Heart left ventricle (tissue), 13 donors: ENCODE measurements around the gene BAZ2A.

Experiments used
- POLR2A ChIP-seq, 2 donors: fragments of 450-650 bp; IDR thresholded peaks; one replicate each; pipeline ENCODE4 v1.6.1; 2017; ENCODE audit warnings: antibody characterized with exemption in 2 of 2, mild to moderate bottlenecking in 2 of 2, moderate library complexity in 2 of 2
- TF ChIP-seq, protein P1 (sequence below), 12 donors: fragments of 200-600 bp; sonication (generic) in 4 of 12; IDR thresholded peaks; one replicate each; pipeline versions ENCODE4 v1.5.0 to v1.8.0; 2018 to 2022; ENCODE audit warnings: antibody characterized with exemption in 12 of 12, mild to moderate bottlenecking in 5 of 12
- donor health status: ischemic (EF 13 %, LVEDD 7.1; RV severe dilation, severe dysfunction).
- donor health status: DM: no; HTN: yes; CAD: no.
- donor health status: DM: no; HTN: no; CAD: no.
- donor health status: ischemic (EF 25% LVEDD 6.9; RV normal size, moderate dysfunction).
- donor health status: ischemic (EF 25% LVEDD 5.7; RV mildly dilated, moderate dysfunction).
- donor health status: ischemic (EF 35%, LVEDD 5.7; RV mildly dilated, moderate dysfunction).
- donor health status: nonischemic (EF 11% LVEDD 7.7; RV severe dilation, severe dysfunction).
- donor health status: DM: yes; HTN: yes; CAD: no.
- donor health status: PGD.
- donor health status: ischemic (EF 29% LVEDD 5.4; RV normal size, mild dysfunction).
- donor health status: nonischemic (EF 23%, LVEDD 6.1; RV moderate dilation, normal function).

- TF ChIP-seq, protein P1, sequence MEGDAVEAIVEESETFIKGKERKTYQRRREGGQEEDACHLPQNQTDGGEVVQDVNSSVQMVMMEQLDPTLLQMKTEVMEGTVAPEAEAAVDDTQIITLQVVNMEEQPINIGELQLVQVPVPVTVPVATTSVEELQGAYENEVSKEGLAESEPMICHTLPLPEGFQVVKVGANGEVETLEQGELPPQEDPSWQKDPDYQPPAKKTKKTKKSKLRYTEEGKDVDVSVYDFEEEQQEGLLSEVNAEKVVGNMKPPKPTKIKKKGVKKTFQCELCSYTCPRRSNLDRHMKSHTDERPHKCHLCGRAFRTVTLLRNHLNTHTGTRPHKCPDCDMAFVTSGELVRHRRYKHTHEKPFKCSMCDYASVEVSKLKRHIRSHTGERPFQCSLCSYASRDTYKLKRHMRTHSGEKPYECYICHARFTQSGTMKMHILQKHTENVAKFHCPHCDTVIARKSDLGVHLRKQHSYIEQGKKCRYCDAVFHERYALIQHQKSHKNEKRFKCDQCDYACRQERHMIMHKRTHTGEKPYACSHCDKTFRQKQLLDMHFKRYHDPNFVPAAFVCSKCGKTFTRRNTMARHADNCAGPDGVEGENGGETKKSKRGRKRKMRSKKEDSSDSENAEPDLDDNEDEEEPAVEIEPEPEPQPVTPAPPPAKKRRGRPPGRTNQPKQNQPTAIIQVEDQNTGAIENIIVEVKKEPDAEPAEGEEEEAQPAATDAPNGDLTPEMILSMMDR (IDR thresholded peaks at IDR 0.05): no peak
- no peak for TF ChIP-seq POLR2A (IDR thresholded peaks at IDR 0.05)
These were observed at the start of gene BAZ2A for GRCh38 chr12:56630180-56630632.
